B cell (primary cell): ENCODE measurements around the gene ERC2. TPM values are rescaled to one million over a fixed set of nuclear protein-coding genes. Genes with fewer than 3 reads are reported as not detected.
A peak's percentile ranks its signal among the peaks of the same experiment; 100 is the strongest.

Source experiments
- ATAC-seq: fragments of 200-7000 bp; cut with Tn5 transposase; one replicate; pipeline ENCODE4 v1.10.0; 2021; ENCODE audit warnings: low read depth, mild to moderate bottlenecking, moderate number of reproducible peaks, moderate library complexity
- CTCF ChIA-PET: fragments of 350-600 bp; sonication (Branson Sonifier 250); formaldehyde crosslinking; loops from one replicate; lab custom pipeline; 2021; ENCODE audit warnings: antibody characterized with exemption, inconsistent platforms; lab: Charles Lee
- POLR2A ChIA-PET: fragments of 350-600 bp; sonication (Branson Sonifier 250); formaldehyde crosslinking; loops from one replicate; lab custom pipeline; 2021; ENCODE audit warnings: antibody characterized with exemption; lab: Charles Lee
- DNase-seq: peaks from one replicate; pipeline ENCODE4 v3.0.0; 2013
- H2AFZ ChIP-seq: 2 replicates; pipeline ENCODE4 v1.6.1; 2012; ENCODE audit warnings: mild to moderate bottlenecking, low read depth, low read length; ENCODE audit not compliant: insufficient read depth, poor library complexity, severe bottlenecking
- H3K27ac ChIP-seq, 2 donors: 1 replicate in 1 of 2; 2 replicates in 1 of 2; pipeline ENCODE4 v1.5.1; 2012 to 2013; ENCODE audit warnings: low read length in 2 of 2, mild to moderate bottlenecking in 2 of 2, moderate library complexity in 1 of 2
- H3K27me3 ChIP-seq, 4 experiments: fragments of 200-600 bp in 1 of 4; sonication (generic) in 1 of 4; replicated peaks in 1 of 4; 1 replicate in 2 of 4; 2 replicates in 2 of 4; pipeline versions ENCODE4 v1.6.1 to v1.7.0; 2013 to 2016; ENCODE audit warnings: low read length in 3 of 4, mild to moderate bottlenecking in 2 of 4, mixed read lengths in 1 of 4, moderate library complexity in 1 of 4; ENCODE audit not compliant: insufficient read depth in 4 of 4, control insufficient read depth in 3 of 4; ENCODE audit errors: control extremely low read depth in 1 of 4
- H3K36me3 ChIP-seq, 2 experiments: replicated peaks in 1 of 2; 1 replicate in 1 of 2; 2 replicates in 1 of 2; pipeline versions ENCODE4 v1.6.1 to v1.7.1; 2013; ENCODE audit warnings: low read length in 1 of 2; ENCODE audit not compliant: insufficient read depth in 2 of 2, control insufficient read depth in 1 of 2; ENCODE audit errors: control extremely low read depth in 1 of 2, extremely low read depth in 1 of 2
- H3K4me1 ChIP-seq, 2 donors: fragments of 200-600 bp in 1 of 2; sonication (generic) in 1 of 2; 1 replicate in 1 of 2; 2 replicates in 1 of 2; pipeline versions ENCODE4 v1.5.1 to v1.6.1; 2013 to 2017; ENCODE audit warnings: low read length in 2 of 2; ENCODE audit not compliant: control insufficient read depth in 2 of 2, insufficient read depth in 2 of 2
- H3K4me2 ChIP-seq: replicated peaks from 2 replicates; pipeline ENCODE3; 2012; ENCODE audit warnings: mild to moderate bottlenecking, low read depth, low read length; ENCODE audit not compliant: poor library complexity, severe bottlenecking
- H3K4me3 ChIP-seq, 5 experiments: fragments of 200-600 bp in 1 of 5; sonication (generic) in 1 of 5; 1 replicate in 3 of 5; 2 replicates in 2 of 5; pipeline versions ENCODE4 v1.5.1 to v1.7.0; 2011 to 2016; ENCODE audit warnings: low read length in 4 of 5, mild to moderate bottlenecking in 4 of 5, low read depth in 2 of 5, control low read depth in 1 of 5, moderate library complexity in 1 of 5; ENCODE audit not compliant: insufficient read depth in 1 of 5; ENCODE audit errors: control extremely low read depth in 1 of 5, extremely low read depth in 1 of 5
- H3K79me2 ChIP-seq: fragments of 200-600 bp; sonication (generic); one replicate; pipeline ENCODE4 v1.6.0; 2016; ENCODE audit warnings: low read length; ENCODE audit not compliant: control insufficient read depth, insufficient read depth
- H3K9ac ChIP-seq: fragments of 200-600 bp; sonication (generic); 2 replicates; pipeline ENCODE4 v1.6.1; 2017; ENCODE audit warnings: mild to moderate bottlenecking, low read length, moderate library complexity
- H3K9me3 ChIP-seq, 3 donors: one replicate each; pipeline versions ENCODE4 v1.6.1 to v1.7.1; 2013; ENCODE audit warnings: low read length in 2 of 3; ENCODE audit not compliant: control insufficient read depth in 2 of 3, insufficient read depth in 1 of 3; ENCODE audit errors: control extremely low read depth in 1 of 3
- H4K20me1 ChIP-seq: 2 replicates; pipeline ENCODE4 v1.6.0; 2012; ENCODE audit warnings: mild to moderate bottlenecking, low read length; ENCODE audit not compliant: insufficient read depth, control insufficient read depth, poor library complexity, severe bottlenecking
- H3K27ac Mint-ChIP-seq: one replicate; pipeline ENCODE4 v1.8.0; 2021; ENCODE audit warnings: mixed read lengths
- H3K27me3 Mint-ChIP-seq: one replicate; pipeline ENCODE4 v1.8.0; 2021; ENCODE audit warnings: mixed read lengths
- H3K4me1 Mint-ChIP-seq: one replicate; pipeline ENCODE4 v1.8.0; 2021; ENCODE audit warnings: mixed read lengths
- H3K4me3 Mint-ChIP-seq: one replicate; pipeline ENCODE4 v1.8.0; 2021; ENCODE audit warnings: mixed read lengths
- H3K9me3 Mint-ChIP-seq: one replicate; pipeline ENCODE4 v1.8.0; 2022; ENCODE audit warnings: mixed read lengths; ENCODE audit not compliant: insufficient read depth
- EZH2 ChIP-seq: IDR thresholded peaks from 2 replicates; pipeline ENCODE4 v1.6.1; 2012; ENCODE audit warnings: borderline replicate concordance, low read depth, mild to moderate bottlenecking, moderate library complexity, low read length; ENCODE audit not compliant: insufficient read depth, poor library complexity, severe bottlenecking
- WGBS: methylation state at CpG from one replicate; pipeline ENCODE4 v1.1.5; 2013; ENCODE audit warnings: missing lambda C conversion rate; ENCODE audit not compliant: insufficient coverage; 5-methylcytosine and 5-hydroxymethylcytosine counted together
- intact Hi-C: fragments of 100-400 bp; cut with micrococcal nuclease; formaldehyde crosslinking; loops from one replicate; pipeline ENCODE4 v1.10.0; 2022
- polyA plus RNA-seq: library from polyadenylated mRNA; depleted of rRNA; stranded (reverse); fragments of >200 nt; gene quantifications from 2 replicates; pipeline ENCODE4 v1.2.3, GENCODE V29; 2012
- total RNA-seq, 2 donors: library from RNA; stranded (reverse); fragments of 120-200 nt in 1 of 2; gene quantifications; 1 replicate in 1 of 2; 2 replicates in 1 of 2; pipeline versions ENCODE4 v1.2.3 to v1.2.4, GENCODE V29; 2013 to 2022
- TF ChIP-seq, protein P1 (sequence below): fragments of 200-600 bp; IDR thresholded peaks from one replicate; pipeline ENCODE4 v1.8.0; 2022; ENCODE audit warnings: antibody characterized with exemption, mild to moderate bottlenecking

The ERC2 gene
- total and polyA plus RNA-seq, 2 donors (not counting 1 experiment from before 2014, with no cell fraction given): not detected

GRCh38 chr3:55486101-55486856 is 982.0 kb downstream of the ERC2 start:
- no peak for ATAC-seq
- H3K27me3 Mint-ChIP-seq: peaks cover 76% of the 10 kb centered on the region
- CTCF ChIA-PET: no interaction called here
- H3K4me1 Mint-ChIP-seq: peaks cover 33% of the 10 kb centered on the region
- no peaks in the 10 kb centered on the region for H3K79me2 ChIP-seq
- no peak overlapping the region for H2AFZ ChIP-seq
- no peak overlapping the region for H3K9ac ChIP-seq
- POLR2A ChIA-PET: no interaction called here
- peak overlapping the region; percentile 62 for H3K4me2 ChIP-seq
- peak overlapping the region; percentile 71 for H3K4me3 Mint-ChIP-seq
- H3K4me1 ChIP-seq: peaks cover 22% of the 10 kb centered on the region in 2 donors
- no peaks in the 10 kb centered on the region for H3K9me3 Mint-ChIP-seq
- H4K20me1 ChIP-seq: no peaks in the 10 kb centered on the region
- 5% methylated on average over 35 of the region's 49 CpGs for WGBS
- H3K9me3 ChIP-seq: peaks cover 0 to 30% (median 0%) of the 10 kb centered on the region in 3 donors
- H3K36me3 ChIP-seq: no peaks in the 10 kb centered on the region
- TF ChIP-seq, protein P1, sequence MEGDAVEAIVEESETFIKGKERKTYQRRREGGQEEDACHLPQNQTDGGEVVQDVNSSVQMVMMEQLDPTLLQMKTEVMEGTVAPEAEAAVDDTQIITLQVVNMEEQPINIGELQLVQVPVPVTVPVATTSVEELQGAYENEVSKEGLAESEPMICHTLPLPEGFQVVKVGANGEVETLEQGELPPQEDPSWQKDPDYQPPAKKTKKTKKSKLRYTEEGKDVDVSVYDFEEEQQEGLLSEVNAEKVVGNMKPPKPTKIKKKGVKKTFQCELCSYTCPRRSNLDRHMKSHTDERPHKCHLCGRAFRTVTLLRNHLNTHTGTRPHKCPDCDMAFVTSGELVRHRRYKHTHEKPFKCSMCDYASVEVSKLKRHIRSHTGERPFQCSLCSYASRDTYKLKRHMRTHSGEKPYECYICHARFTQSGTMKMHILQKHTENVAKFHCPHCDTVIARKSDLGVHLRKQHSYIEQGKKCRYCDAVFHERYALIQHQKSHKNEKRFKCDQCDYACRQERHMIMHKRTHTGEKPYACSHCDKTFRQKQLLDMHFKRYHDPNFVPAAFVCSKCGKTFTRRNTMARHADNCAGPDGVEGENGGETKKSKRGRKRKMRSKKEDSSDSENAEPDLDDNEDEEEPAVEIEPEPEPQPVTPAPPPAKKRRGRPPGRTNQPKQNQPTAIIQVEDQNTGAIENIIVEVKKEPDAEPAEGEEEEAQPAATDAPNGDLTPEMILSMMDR: no peak
- TF ChIP-seq EZH2: no peak
- no peak overlapping the region for H3K27ac Mint-ChIP-seq
- intact Hi-C loops: no loop called here
- DNase-seq: peak; percentile 10
- peaks cover 0 to 90% (median 27%) of the 10 kb centered on the region in 4 experiments for H3K27me3 ChIP-seq
- no peak overlapping the region for H3K4me3 ChIP-seq
- H3K27ac ChIP-seq: no peak overlapping the region
